GM23338 (cell line): ENCODE results near the gene TARS2. TPM values are rescaled to one million over a fixed set of nuclear protein-coding genes. Genes with fewer than 3 reads are reported as not detected.

ENCODE experiments used
- ATAC-seq: fragments of 200-7000 bp; cut with Tn5 transposase; 3 replicates; pipeline ENCODE4 v1.9.1; 2020
- DNase-seq: peaks from one replicate; pipeline ENCODE4 v3.0.0-alpha.2; 2015; ENCODE audit warnings: low spot score
- H2AFZ ChIP-seq: fragments of 200-600 bp; sonication (generic); 2 replicates; pipeline ENCODE4 v1.8.0; 2016; ENCODE audit warnings: antibody characterized with exemption, mild to moderate bottlenecking, moderate library complexity
- H3F3A ChIP-seq: fragments of 200-600 bp; sonication (generic); replicated peaks from 2 replicates; pipeline ENCODE4 v1.8.0; 2017; ENCODE audit warnings: antibody characterized with exemption, mixed run types, low read depth
- H3K27ac ChIP-seq: fragments of 200-600 bp; sonication (generic); 2 replicates; pipeline ENCODE4 v1.6.1; 2016; ENCODE audit warnings: low read depth
- H3K27me3 ChIP-seq: fragments of 200-600 bp; sonication (generic); 2 replicates; pipeline ENCODE4 v1.8.0; 2016; ENCODE audit warnings: mild to moderate bottlenecking, mixed run types, moderate library complexity; ENCODE audit not compliant: insufficient read depth
- H3K36me3 ChIP-seq: fragments of 200-600 bp; sonication (generic); 2 replicates; pipeline ENCODE4 v1.8.0; 2016; ENCODE audit warnings: mild to moderate bottlenecking; ENCODE audit not compliant: insufficient read depth
- H3K4me1 ChIP-seq: fragments of 200-600 bp; sonication (generic); 2 replicates; pipeline ENCODE4 v1.8.0; 2016; ENCODE audit warnings: mild to moderate bottlenecking, moderate library complexity; ENCODE audit not compliant: insufficient read depth
- H3K4me2 ChIP-seq: fragments of 200-600 bp; sonication (generic); 2 replicates; pipeline ENCODE4 v1.7.1; 2017; ENCODE audit warnings: mixed run types
- H3K4me3 ChIP-seq: fragments of 200-600 bp; sonication (generic); 2 replicates; pipeline ENCODE4 v1.6.1; 2016; ENCODE audit warnings: mixed run types
- H3K79me2 ChIP-seq: fragments of 200-600 bp; sonication (generic); replicated peaks from 2 replicates; pipeline ENCODE4 v1.8.0; 2017; ENCODE audit warnings: mild to moderate bottlenecking; ENCODE audit not compliant: insufficient read depth
- H3K9me2 ChIP-seq: fragments of 200-600 bp; sonication (generic); 2 replicates; pipeline ENCODE4 v1.8.0; 2017; ENCODE audit not compliant: insufficient read depth
- H4K20me1 ChIP-seq: fragments of 200-600 bp; sonication (generic); replicated peaks from 2 replicates; pipeline ENCODE4 v1.8.0; 2017; ENCODE audit warnings: mild to moderate bottlenecking; ENCODE audit not compliant: insufficient read depth
- H3K27ac Mint-ChIP-seq: 2 replicates; pipeline ENCODE4 v1.8.0; 2020; ENCODE audit warnings: inconsistent platforms, mild to moderate bottlenecking, moderate library complexity, mixed read lengths
- H3K27me3 Mint-ChIP-seq: 3 replicates; pipeline ENCODE4 v1.8.0; 2022; ENCODE audit warnings: low read depth, mild to moderate bottlenecking, moderate library complexity, mixed read lengths, inconsistent platforms; ENCODE audit not compliant: insufficient read depth, poor library complexity
- H3K36me3 Mint-ChIP-seq: 3 replicates; pipeline ENCODE4 v1.8.0; 2021; ENCODE audit warnings: low read depth, mild to moderate bottlenecking, inconsistent platforms, moderate library complexity, mixed read lengths
- H3K4me1 Mint-ChIP-seq: 3 replicates; pipeline ENCODE4 v1.8.0; 2020; ENCODE audit warnings: mild to moderate bottlenecking, inconsistent platforms, mixed read lengths
- H3K4me3 Mint-ChIP-seq: 3 replicates; pipeline ENCODE4 v1.8.0; 2021; ENCODE audit warnings: moderate library complexity, mild to moderate bottlenecking, inconsistent platforms, mixed read lengths
- H3K9me3 Mint-ChIP-seq: 3 replicates; pipeline ENCODE4 v1.8.0; 2020; ENCODE audit warnings: moderate library complexity, mild to moderate bottlenecking, inconsistent platforms, mixed read lengths
- ETS1 ChIP-seq: IDR thresholded peaks from 2 replicates; pipeline ENCODE4 v1.6.1; 2016; ENCODE audit warnings: antibody characterized with exemption
- EZH2 ChIP-seq: fragments of 200-600 bp; sonication (generic); IDR thresholded peaks from one replicate; pipeline ENCODE4 v1.8.0; 2017; ENCODE audit warnings: antibody characterized with exemption, mild to moderate bottlenecking, low read depth; ENCODE audit not compliant: unreplicated experiment
- JUNB ChIP-seq: IDR thresholded peaks from one replicate; pipeline ENCODE4 v1.6.1; 2016; ENCODE audit warnings: antibody characterized with exemption; ENCODE audit not compliant: unreplicated experiment
- NANOG ChIP-seq: IDR thresholded peaks from 2 replicates; pipeline ENCODE4 v1.6.1; 2016; ENCODE audit warnings: antibody characterized with exemption, borderline replicate concordance
- POLR2AphosphoS5 ChIP-seq: IDR thresholded peaks from 2 replicates; pipeline ENCODE4 v1.6.1; 2016; ENCODE audit warnings: antibody characterized with exemption, low read depth
- REST ChIP-seq: IDR thresholded peaks from one replicate; pipeline ENCODE4 v1.6.1; 2018; ENCODE audit warnings: antibody characterized with exemption; ENCODE audit not compliant: unreplicated experiment
- STAT1 ChIP-seq: IDR thresholded peaks from one replicate; pipeline ENCODE4 v1.6.1; 2016; ENCODE audit warnings: antibody characterized with exemption; ENCODE audit not compliant: unreplicated experiment
- ZNF114 ChIP-seq: fragments of 250-450 bp; sonication (Bioruptor Pico); IDR thresholded peaks from 2 replicates; pipeline ENCODE4 v1.5.0; 2020; ENCODE audit warnings: mild to moderate bottlenecking, moderate library complexity
- ZNF462 ChIP-seq: fragments of 250-450 bp; sonication (Bioruptor Pico); IDR thresholded peaks from 2 replicates; pipeline ENCODE4 v1.5.0; 2020; ENCODE audit warnings: mild to moderate bottlenecking, moderate library complexity
- polyA plus RNA-seq: library from polyadenylated mRNA; unstranded; fragments of >200 nt; fragmentation: Nextera tagmentation; extraction: Ambion mirVana; gene quantifications from 2 replicates; pipeline ENCODE4 v1.2.1, GENCODE V29; 2016
- total RNA-seq: library from RNA; depleted of rRNA; stranded (reverse); fragments of >200 nt; shearing (Covaris generic); gene quantifications from 2 replicates; pipeline ENCODE4 v1.2.3, GENCODE V29; 2014

The TARS2 gene
- total and polyA plus RNA-seq, 2 experiments from 2014 or later, result 19.5 to 28.4 TPM

GRCh38 chr1:150472601-150473200 is 14.5 kb upstream of the TARS2 start (continued):
- no peak for TF ChIP-seq ETS1
- TF ChIP-seq REST, result no peak
- TF ChIP-seq NANOG, result no peak
- no peak for TF ChIP-seq EZH2

- Mint-ChIP-seq H3K27ac (no peak overlapping the region), H3K36me3 (peaks cover 35% of the 10 kb centered on the region), H3K4me3 (no peak overlapping the region), H3K4me1 (peaks cover 21% of the 10 kb centered on the region), H3K27me3 (peaks cover 16% of the 10 kb centered on the region), H3K9me3 (no peaks in the 10 kb centered on the region)
- Histone ChIP-seq H3K36me3 (peaks cover 12% of the 10 kb centered on the region; the same call in 1 of the 2 replicates), H3K4me1 (0 out of 2 replicates have a peak, but pooled peaks cover 4% of the 10 kb centered on the region), H3K4me3 (no peak overlapping the region), H3F3A (no peaks in the 10 kb centered on the region), H3K79me2 (no peaks in the 10 kb centered on the region), H4K20me1 (no peaks in the 10 kb centered on the region; the same call in 1 of the 2 replicates), H3K27ac (peak overlapping the region; percentile 28; the same call in 1 of the 2 replicates), H3K9me2 (no peaks in the 10 kb centered on the region), H3K4me2 (no peak overlapping the region), H3K27me3 (no peaks in the 10 kb centered on the region), H2AFZ (no peak overlapping the region)
- ATAC-seq (no peak), DNase-seq (peak; percentile 25)
- no peak for TF ChIP-seq STAT1
- TF ChIP-seq ZNF462 (CRISPR knock-in tag), result no peak
- TF ChIP-seq REST, result no peak
- no peak for TF ChIP-seq POLR2AphosphoS5
- no peak for TF ChIP-seq ZNF114 (CRISPR knock-in tag)
- TF ChIP-seq NANOG, result no peak
- no peak for TF ChIP-seq JUNB
Measured at GRCh38 chr1:150473659-150474058, 13.6 kb upstream of the TARS2 start.
